Astrocyte of the spinal cord (primary cell): ENCODE measurements around the gene SCN1A.
"Not testable (repeated sequence)": the region's sequence is repeated elsewhere in the genome, so short reads cannot be mapped to it uniquely, and the experiment has no call there.

Experiments
- DNase-seq: peaks from one replicate; pipeline ENCODE4 v3.0.0; 2011; ENCODE audit warnings: low read depth, low spot score
- H3K4me3 ChIP-seq: 2 replicates; pipeline ENCODE4 v1.5.1; 2011; ENCODE audit warnings: low read depth, mild to moderate bottlenecking, low read length, moderate library complexity
- in situ Hi-C: cut with HindIII; loops from 2 replicates; pipeline ENCODE4 v1.10.0; 2017; ENCODE audit warnings: low sequenced_read_pairs
- TF ChIP-seq, protein P1 (sequence below): IDR thresholded peaks from 2 replicates; pipeline ENCODE4 v1.5.1; 2012; ENCODE audit warnings: low read depth, mild to moderate bottlenecking, low read length, inconsistent platforms

Gene SCN1A

DNA sequence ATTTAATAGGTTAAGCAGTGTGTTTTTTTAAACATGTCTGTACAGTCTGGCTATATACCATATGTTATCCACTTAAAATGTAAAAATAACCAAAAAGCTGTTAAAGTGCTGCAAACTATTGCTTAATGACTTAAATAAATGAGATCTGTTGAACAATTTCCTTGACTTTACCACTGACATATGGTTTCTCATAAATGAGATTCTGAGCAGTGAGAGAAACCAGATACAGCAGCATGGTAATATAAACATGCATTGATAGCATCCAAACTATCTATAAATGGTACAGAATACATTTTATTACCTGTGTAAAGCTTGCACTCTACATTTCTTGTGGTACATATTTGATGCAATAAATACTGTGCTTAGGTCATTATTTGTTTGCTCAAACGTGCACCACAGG is 138.0 kb downstream of the SCN1A start:
- TF ChIP-seq, protein P1, sequence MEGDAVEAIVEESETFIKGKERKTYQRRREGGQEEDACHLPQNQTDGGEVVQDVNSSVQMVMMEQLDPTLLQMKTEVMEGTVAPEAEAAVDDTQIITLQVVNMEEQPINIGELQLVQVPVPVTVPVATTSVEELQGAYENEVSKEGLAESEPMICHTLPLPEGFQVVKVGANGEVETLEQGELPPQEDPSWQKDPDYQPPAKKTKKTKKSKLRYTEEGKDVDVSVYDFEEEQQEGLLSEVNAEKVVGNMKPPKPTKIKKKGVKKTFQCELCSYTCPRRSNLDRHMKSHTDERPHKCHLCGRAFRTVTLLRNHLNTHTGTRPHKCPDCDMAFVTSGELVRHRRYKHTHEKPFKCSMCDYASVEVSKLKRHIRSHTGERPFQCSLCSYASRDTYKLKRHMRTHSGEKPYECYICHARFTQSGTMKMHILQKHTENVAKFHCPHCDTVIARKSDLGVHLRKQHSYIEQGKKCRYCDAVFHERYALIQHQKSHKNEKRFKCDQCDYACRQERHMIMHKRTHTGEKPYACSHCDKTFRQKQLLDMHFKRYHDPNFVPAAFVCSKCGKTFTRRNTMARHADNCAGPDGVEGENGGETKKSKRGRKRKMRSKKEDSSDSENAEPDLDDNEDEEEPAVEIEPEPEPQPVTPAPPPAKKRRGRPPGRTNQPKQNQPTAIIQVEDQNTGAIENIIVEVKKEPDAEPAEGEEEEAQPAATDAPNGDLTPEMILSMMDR: no peak
- no peak for DNase-seq
- in situ Hi-C loops: no loop called here
- no peak overlapping the region for H3K4me3 ChIP-seq

DNA sequence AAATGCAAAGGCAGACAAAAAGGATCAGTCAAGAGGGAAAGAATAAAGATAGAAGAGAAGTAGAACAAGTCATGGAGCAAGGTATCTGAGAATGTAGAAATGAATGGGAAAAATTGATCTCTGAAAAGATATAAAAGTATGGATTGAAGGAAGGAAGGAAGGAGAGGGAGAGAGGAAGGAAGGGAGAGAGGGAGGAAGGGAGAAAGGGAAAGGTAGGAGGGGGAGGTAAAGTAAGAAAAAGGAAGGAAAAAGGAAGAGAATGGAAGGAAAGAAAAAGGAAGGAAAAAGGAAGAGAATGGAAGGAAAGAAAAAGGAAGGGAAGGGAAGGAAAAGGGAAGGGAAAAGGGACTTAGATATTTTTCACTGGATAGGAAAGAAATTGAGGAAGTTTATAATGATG is 142.7 kb downstream of the SCN1A start:
- in situ Hi-C loops: no loop called here
- TF ChIP-seq, protein P1: no peak
- no peak for DNase-seq
- no peak overlapping the region for H3K4me3 ChIP-seq

DNA sequence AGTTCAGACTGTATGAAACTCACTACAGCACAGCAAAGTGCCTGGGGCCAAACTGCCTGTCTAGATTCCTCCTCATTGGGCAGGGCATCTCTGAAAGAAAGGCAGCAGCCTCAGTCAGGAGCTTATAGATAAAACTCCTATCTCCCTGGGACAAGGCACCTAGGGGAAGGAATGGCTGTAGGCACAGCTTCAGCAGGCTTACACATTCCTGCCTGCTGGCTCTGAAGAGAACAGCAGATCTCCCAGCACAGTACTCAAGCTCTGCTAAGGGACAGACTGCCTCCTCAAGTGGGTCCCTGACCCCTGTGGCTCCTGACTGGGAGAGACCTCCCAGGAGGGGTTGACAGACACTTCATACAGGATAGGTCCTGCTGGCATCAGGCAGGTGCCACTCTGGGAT is 155.7 kb downstream of the SCN1A start:
- in situ Hi-C loops, DNase-seq, H3K4me3 ChIP-seq: not testable (repeated sequence)

DNA sequence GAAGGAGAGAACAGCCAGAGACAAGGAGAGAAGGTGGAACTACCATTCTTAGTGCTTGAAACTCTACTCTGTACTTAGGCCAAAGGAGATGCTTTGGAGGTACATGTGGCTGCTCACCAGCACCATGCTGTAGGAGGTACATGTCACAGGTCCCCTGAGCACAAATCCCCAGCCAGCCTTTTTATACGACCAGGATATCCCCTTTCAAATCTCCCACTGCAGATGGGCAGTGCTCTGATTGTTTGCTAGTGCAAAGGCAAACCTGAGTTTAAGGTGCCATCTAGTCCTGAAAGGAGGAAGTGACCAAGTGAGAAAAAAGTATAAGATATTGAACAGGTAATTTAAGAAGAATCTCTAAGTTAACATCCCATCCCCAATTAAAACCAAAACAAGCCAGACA is 157.2 kb downstream of the SCN1A start:
- H3K4me3 ChIP-seq: no peak overlapping the region
- in situ Hi-C loops: no loop called here
- TF ChIP-seq, protein P1: no peak
- no peak for DNase-seq

DNA sequence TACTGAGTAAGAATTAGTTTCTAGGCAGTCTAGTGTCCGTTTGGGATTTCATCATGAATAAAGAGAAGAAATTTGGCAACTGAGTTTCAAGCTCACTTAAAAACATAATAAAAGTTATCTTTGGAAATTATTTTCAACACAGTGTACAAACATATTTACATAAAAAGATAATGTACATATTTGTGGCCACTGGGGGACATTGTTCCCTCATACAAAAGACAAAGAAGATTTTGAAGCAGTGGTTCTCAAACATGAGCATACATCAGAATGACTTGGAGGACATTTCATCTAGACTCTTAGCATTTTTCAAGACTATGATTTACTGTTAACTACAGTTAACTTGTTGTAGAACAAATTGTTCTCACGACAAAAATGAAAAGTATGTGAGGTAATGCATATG is 158.6 kb downstream of the SCN1A start:
- in situ Hi-C loops: no loop called here
- H3K4me3 ChIP-seq: no peak overlapping the region
- TF ChIP-seq, protein P1: no peak
- DNase-seq: no peak

DNA sequence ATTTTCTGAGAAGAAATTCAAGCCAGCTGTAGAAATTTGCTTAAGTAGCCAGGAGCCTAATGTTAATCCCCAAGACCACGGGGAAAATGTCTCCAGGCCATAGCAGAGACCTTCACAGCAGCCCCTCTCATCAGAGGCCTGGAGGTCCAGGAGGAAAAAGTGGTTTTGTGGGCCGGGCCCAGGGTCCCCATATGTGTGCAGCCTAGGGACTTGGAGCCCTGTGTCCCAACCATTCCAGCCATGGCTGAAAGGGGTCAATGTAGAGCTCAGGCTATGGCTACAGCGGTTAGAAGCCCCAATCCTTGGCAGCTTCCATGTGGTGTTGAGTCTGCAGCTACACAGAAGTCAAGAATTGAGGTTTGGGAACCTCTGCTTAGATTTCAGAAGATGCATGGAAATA is 160.1 kb downstream of the SCN1A start:
- TF ChIP-seq, protein P1: no peak
- H3K4me3 ChIP-seq: no peak overlapping the region
- in situ Hi-C loops: no loop called here
- no peak for DNase-seq

DNA sequence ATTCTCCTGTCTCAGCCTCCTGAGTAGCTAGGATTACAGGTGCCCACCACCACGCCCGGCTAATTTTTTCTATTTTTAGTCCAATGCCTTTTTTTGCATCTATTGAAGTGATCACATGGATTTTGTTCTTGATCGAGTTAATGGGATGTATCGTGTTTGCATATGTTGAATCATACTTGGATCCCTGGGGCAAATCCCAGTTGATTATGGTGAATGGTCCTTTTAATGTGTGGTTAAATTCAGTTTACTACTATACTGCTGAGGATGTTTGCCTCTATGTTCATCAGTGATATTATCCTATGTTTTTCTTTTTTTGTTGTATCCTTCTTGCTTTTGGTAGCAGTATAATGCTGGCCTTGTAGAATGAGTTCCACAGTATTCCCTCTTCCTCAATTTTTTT is 166.0 kb downstream of the SCN1A start:
- in situ Hi-C loops: no loop called here
- H3K4me3 ChIP-seq: no peak overlapping the region
- TF ChIP-seq, protein P1: no peak
- DNase-seq: no peak
